Astrocyte (in vitro differentiated cells and primary cell): ENCODE data around the gene ADAMTS16.

ENCODE experiments used
- EZH2 ChIP-seq: IDR thresholded peaks from 2 replicates; pipeline ENCODE4 v1.6.1; 2012; ENCODE audit warnings: mild to moderate bottlenecking, low read length, inconsistent platforms; ENCODE audit not compliant: insufficient read depth
- TF ChIP-seq, protein P1 (sequence below): IDR thresholded peaks from 2 replicates; pipeline ENCODE4 v1.5.1; 2011; ENCODE audit warnings: low read depth, mild to moderate bottlenecking, inconsistent platforms, low read length, moderate library complexity; ENCODE audit not compliant: insufficient read depth

DNA sequence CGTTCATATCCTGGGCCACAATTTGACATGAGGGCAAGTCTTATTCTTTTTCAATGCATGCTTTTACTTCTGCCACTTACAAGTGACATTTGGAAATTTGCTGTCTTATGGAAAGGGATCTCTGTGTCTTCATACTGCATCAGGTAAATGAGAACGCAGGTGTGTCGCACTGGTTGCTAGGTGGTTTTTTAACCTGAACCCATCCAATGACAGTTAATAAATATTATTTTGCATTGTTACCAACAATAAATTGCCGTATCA is 1.1 kb downstream of the ADAMTS16 start:
- TF ChIP-seq, protein P1, sequence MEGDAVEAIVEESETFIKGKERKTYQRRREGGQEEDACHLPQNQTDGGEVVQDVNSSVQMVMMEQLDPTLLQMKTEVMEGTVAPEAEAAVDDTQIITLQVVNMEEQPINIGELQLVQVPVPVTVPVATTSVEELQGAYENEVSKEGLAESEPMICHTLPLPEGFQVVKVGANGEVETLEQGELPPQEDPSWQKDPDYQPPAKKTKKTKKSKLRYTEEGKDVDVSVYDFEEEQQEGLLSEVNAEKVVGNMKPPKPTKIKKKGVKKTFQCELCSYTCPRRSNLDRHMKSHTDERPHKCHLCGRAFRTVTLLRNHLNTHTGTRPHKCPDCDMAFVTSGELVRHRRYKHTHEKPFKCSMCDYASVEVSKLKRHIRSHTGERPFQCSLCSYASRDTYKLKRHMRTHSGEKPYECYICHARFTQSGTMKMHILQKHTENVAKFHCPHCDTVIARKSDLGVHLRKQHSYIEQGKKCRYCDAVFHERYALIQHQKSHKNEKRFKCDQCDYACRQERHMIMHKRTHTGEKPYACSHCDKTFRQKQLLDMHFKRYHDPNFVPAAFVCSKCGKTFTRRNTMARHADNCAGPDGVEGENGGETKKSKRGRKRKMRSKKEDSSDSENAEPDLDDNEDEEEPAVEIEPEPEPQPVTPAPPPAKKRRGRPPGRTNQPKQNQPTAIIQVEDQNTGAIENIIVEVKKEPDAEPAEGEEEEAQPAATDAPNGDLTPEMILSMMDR, result no peak
- TF ChIP-seq EZH2, result no peak
